HG03095 (cell line): ENCODE data around the gene COL15A1.

Experiments
- ATAC-seq: cut with Tn5 transposase; IDR thresholded peaks from one replicate; pipeline ENCODE4 v1.9.1; 2021; ENCODE audit warnings: moderate library complexity; ENCODE audit not compliant: unreplicated experiment

Gene COL15A1

DNA sequence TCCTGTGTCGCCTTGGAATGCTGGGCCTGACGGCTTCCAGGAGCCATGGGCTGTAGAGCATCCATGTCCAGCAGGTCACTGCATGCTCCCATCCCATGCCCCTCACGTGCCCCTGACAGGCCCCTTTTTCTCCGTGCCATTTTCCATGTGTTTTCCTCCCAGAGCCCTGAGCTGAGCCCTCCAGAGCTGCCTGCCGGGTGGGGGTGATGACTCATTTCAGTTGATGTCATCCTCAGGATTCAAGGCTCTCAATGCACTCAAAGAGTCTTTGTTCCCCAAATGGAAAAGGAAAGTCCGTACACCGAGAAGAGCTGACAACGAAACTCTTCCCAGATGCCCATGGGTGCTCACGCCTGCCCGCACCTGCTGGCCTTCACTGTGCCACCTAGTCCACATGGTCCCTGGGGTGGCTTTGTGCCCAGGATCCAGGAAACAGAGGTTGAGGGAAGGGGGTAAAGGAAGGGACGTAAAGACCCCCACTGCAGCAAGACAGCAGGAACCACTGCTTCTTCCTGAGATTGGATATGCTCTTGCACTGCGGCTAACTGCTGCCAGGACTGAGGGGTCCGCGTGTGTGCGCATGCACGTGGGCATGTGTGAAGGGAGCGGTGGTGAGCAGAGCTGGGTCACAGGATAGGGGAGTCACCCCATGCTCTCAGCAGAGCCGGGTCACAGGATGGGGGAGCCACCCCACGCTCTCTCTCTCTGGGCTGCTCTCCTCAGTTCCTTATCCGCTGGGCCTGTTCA is 27.6 kb downstream of the COL15A1 start:
- ATAC-seq = no peak

DNA sequence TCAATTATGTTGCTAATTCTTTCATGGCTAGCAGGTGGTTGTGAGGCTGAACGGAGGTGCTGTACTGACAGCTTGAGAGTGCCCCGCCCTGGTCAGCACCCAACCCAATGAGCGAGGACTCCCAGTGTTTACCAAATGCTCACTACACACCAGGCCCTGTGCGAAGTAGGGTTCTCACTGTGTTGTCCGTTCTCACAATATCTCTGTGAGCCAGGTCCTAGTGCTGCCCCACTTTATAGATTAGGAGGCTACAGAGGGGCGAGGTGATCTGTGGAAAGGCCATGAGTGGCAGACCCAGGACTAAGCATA is 28.2 kb downstream of the COL15A1 start:
- ATAC-seq = no peak

DNA sequence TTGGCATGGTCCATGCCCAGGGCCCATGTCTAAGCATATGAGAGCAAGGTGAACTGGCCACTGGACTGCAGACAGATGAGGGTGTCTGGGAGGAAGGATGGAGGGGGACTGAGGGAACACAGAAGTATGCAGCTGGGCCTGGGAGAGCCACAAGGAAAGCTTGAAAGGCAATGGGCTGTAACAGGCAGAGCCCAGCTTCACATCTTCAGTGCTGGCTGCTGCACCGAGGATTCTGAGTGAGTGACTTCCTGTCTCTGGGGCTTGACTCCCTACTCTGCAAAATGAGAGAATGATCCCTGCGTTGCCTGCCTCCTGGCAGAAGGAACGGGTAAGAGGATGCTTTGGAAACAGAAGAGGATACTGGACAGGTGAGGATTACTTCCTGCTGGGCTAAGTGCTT is 29.0 kb downstream of the COL15A1 start:
- ATAC-seq = no peak

DNA sequence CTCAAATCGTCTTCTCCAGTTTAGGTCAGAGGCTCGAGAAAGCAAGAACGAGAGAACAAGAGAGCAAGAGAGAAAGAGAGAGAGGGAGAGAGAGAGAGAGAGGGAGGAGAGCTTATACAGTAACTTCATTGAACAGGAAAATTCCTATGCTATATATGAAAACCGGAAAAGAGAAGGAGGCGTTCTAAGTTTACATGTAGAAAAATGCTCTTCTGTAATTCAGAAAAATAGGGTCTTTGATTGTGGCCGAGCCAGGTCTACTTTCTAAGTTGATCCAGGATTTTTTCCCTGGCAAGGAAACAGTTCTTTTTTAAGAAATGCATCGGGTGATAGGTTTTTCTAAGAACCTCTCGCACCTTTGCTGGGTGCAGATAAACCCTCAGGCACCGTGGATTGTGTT is 29.5 kb downstream of the COL15A1 start:
- ATAC-seq = no peak

DNA sequence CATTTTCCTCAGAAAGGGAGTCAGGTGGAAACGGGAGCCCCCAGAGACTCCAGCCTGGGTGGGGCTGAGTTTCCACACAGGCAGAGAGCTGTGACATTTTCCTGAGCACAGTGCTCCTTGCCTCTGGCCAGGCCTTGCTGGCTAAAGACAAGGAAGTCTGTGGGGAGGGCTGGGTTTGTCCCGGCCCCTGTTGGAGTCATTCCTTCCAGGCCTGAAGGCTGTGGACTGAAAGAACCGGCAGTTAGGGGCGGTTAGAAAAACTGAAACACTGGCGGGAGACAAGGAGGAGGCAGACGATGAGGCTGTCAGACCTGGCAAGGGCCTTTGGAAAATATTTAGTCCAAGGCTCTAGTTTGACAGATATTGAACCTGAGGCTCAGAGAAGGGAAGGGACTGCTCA is 29.9 kb downstream of the COL15A1 start:
- no peak for ATAC-seq

DNA sequence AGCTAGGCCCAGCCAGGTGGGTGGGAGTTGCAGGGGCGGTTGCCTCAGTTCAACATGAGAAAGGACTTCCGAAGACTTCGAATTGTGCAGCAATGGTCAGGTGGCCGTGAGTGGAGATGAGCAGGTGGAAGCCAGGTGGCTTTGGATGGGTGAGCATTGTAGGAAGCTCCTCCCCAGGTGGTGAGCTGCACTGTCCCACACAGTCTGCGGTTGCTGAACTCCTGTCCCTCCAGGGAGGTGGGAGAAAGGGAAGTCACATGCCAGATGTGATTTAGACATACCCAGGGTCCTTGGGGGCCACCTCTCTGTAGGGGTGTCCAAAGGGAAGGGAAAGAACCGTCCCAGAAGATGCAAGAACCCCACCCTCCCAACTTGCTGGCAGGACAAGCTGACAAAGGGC is 30.4 kb downstream of the COL15A1 start:
- no peak for ATAC-seq

DNA sequence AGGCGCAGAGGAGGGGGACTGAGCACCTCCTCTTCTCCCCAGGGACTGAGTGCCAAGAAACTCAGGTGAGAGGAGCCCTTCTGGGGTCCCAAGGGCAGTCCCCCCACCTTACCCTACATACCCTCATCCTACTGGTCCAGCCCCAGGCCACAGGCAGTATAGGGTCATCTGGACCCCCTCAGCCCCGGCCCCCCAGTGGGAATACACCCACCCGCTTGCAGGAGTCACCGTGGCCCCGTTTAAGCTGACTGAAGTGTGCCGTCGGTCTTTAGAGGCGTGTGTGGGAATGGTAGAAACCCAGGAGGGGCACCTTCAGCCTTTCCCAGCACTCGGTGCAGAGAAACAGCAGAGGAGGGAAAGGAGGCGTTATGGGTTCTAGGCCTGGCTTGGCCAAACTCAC is 30.8 kb downstream of the COL15A1 start:
- ATAC-seq = no peak

DNA sequence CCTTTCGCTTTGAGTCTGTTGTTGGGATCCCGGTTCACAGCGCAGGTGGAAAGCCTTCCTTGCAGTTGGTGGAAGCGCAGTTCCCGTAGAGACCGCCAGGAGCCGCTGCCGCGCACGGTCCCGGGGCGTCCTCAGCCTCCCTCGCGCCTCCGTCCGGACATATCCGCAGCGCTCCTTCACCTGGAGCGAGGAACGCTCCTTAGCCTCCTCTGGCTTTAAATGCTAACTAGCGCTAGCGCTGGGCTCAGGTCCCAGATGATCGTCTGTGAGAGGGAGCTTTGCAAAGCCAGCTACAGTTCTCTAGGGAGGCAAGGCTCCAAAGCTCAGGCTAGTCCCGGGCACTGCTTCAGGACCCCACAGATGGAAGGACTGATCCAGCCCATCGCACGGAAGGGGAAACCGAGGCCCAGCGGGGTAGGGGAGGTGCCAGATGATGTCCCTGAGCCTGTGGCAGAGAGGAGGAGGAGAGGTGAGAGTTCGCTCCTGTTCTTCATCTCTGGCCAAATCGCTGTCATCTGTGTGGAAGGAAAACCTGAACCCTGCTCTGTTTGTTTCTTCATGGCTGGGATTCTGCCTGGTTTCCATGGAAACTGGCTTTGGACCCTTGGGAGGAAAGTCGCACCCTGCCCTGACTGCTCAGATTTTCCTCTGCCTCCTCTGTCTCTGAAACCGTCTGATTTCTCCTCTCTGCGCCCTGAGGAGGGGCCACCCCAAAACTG is 31.4 kb downstream of the COL15A1 start:
- peak; percentile 90 for ATAC-seq

DNA sequence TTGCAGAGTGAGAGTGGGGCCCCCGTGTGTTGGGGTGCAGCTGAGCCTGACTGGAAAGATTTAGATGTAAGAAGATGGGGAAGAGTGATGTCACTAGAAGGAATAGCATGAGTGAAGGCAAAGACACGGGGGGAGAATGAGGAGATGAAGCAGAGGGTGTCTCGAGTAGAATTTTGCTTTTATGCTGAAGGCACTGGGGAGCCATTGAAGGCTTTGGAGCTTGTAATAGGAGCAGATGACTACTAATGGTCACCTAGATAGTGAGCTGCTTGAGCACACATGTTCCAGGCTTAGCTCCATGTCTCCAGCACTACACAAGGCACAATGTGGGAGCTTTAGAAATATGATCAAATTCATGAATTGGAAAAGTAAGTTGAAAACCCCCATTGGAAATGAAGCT is 32.1 kb downstream of the COL15A1 start:
- ATAC-seq = no peak

DNA sequence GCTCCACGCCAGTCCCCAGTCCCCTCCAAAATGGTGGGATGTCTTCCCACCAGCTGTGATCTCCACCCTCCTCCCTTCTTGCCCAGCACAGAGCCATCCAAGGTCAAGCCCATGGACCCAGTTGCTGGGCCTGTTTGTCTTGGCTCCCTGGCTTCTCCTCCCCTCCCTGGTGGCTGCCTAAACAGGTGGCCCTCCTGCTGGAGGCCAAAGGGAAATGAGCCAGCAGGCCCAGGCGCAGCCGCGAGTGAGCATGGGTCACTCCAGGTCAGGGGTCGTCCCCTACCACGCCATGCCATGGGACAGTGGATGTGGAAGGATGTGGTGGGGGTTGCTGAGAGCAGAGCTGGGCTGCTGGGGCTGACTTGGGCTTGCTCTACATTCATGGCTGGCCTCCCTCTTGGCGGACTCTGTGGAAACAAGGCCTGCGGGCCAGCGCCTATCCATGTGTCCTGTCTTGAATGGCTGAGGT is 33.6 kb downstream of the COL15A1 start:
- no peak for ATAC-seq

DNA sequence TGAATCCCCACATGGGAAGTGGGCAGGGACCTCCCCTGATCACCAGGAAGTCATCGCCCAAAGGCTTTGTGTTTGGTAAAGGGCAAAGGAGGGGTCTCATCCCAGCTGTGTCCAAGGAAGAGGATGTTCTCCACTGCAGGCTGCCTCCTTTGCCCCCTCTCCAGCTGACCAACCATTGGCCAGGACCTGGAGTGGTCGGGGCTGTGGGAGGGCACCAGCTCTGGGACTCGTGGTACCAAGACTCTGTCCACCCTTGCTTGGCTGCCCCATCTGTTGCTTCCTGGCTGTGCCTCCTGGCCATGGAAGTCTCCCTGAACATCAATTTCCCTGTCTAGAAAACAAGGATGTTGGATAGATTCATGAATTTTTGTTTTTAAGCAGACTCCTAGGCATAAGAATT is 34.1 kb downstream of the COL15A1 start:
- ATAC-seq = no peak

DNA sequence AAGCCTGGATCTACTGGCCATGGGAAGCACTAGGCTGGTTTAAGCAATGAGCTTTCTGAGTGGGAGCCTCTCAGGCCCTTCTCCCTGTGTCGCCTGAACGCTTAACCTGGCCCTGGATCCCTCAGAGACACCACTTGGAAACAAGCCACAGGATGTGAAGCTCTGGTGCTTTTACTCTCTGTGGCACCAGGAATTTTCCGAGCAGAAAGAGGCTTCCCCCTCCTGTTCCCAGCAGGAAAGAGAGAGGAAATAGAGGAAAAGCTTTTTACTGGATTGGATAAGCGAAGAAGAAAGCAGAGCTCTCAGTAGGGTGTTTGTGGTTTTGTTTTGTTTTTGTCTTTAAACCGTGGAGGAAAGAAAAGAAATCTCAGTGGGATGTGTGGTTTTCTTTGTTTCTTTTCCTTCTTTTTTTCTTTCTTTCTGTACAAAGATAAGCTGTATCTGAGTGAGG is 34.5 kb downstream of the COL15A1 start:
- no peak for ATAC-seq

DNA sequence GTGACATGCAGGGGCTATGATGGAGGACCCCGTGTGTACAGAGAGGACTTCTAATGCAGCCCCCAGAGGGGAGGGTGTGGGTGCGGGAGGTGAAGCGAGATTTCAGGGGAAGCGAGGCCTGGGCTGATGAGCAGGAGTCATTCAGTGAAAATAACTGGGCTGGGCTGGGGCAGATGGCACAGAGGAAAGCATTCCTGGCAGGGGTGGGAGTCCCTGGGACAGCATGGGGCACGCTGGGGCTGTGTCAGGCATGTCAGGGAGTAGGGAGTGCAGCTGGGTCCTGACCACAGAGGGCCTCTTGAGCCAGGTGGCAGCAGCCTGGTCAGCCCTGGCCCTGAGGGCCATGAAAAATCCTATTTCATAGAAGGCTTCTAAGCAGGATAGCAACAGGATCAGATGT is 36.6 kb downstream of the COL15A1 start:
- no peak for ATAC-seq

DNA sequence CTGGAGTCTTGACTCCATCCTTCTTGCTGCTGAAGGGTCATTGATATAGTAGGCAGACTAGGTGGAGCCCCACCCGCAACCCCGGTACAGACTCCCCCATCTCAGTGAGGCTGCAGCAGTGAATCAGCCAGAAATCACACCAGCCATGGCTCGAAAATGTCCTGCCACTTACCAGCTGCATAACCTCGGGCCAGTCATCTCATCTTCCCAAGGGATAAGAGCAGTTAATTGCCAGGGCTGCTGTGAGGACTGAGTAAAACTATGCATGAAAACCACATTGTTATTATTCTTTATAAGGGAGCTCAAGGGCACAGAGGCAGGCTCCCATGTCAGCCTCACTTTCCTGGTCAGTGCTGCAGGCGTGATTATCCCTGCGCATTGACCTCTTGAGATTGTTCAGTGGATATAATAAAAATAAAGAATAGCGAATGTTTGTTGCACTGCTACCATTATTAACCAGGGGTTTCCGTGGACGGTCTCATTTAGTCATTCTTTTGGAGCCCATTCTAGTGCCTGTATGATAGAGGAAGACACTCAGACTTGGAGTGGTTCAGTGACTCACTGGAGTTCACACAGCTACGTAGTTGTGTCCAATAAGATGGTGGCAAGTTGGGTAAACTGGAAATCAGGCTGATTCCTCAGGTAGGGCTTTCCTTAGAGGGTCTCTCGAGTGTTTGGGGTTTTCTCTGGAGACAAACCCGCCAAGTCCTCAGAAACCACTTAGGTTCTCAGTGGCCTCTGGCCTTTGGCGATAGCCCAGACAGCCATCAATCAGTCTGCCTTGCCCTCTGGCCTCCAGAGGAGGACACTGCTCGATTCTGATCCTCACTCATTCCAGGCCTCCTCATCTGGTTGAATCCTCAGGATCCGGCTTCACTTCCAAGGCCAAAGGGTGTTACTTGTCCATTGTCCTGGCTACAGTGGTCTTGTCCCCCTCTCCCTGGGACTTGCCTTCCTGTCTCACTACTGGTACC is 39.9 kb downstream of the COL15A1 start:
- ATAC-seq = no peak

DNA sequence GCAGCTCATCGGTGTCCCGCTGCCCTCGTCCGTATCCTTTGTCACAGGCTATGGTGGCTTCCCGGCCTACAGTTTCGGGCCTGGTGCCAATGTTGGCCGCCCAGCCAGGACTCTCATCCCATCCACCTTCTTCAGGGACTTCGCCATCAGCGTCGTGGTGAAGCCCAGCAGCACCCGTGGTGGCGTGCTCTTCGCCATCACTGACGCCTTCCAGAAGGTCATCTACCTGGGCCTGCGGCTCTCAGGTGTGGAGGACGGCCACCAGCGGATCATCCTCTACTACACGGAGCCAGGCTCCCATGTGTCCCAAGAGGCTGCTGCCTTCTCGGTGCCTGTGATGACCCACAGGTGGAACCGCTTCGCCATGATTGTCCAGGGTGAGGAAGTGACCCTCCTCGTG is 41.9 kb downstream of the COL15A1 start:
- ATAC-seq = no peak

DNA sequence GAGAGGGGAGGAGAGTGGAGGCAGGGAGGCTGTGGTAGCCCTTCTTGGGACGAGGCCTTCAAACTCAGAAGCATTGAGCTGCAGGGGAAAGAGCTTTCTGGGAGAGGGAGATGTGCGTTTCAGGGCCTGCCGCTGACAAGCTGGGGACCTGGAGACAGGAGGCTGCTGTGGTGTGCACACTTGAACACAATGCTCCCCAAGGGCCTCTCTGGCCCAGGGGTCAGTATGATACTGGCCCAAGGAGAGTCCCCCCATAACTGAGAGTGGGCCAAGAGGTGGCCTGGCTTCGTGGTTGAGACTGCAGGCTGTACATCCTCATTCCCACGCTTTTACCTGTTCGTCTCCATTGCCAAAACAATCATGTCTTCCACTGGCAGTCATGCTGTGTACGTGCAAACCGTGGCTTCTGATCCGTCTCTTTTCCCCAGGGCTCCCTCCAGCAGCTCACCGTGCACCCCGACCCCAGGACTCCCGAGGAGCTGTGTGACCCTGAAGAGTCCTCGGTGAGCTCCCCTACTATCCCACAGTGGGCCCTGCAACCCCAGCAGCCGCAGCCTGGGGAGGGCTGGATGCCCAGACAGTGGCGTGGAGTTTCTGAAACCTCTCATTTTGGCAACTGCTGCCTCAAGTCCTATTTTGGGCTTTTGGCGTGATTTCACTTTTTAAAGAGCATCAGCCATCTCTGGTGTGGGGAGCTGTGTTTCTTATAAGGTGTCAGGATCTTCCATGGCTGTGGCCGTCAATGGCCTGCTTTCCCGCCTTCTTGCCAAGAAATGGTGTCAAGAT is 43.4 kb downstream of the COL15A1 start:
- no peak for ATAC-seq

DNA sequence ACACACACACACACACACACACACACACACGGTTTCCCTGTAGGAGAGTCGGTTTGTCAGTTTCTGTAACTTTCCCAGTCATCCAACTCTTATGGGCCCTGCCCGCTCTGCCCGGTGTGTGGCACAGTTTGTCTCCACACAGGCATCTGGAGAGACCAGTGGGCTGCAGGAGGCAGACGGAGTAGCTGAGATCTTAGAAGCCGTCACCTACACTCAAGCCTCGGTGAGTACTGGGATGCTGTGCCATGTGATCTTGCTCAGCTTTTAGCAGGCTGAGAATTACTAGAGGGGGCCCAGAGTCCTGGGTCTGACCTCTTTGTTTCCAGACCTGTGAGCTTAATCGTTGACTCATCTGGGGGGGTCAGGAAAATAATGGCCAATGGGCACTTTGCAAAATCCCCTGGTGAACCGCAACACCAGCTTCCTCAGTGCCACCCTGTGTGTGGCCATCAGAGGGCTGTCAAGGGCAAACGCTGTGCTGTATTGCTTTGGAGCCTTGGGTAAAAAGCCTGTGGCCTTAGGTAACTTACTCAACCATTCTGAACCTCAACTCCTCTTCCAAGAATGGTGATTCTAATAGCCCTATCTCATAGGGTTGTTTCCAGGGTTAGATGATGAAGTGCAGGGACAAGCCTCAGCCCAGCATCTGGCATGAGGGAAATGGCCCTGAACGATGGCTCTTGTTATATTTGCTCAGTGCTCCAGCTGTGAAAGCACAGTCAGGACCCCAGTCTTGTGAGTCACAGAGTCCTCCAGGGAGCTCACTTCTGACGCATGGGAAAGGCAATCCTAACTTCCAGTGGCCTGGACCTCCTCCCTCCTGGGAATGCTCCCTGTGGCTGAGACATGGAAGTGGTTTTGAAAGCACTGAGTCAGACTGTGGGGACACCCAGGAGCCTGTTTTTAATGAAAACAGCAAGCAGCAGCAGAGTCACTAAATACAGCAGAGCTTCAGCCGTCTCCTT is 45.6 kb downstream of the COL15A1 start:
- no peak for ATAC-seq

DNA sequence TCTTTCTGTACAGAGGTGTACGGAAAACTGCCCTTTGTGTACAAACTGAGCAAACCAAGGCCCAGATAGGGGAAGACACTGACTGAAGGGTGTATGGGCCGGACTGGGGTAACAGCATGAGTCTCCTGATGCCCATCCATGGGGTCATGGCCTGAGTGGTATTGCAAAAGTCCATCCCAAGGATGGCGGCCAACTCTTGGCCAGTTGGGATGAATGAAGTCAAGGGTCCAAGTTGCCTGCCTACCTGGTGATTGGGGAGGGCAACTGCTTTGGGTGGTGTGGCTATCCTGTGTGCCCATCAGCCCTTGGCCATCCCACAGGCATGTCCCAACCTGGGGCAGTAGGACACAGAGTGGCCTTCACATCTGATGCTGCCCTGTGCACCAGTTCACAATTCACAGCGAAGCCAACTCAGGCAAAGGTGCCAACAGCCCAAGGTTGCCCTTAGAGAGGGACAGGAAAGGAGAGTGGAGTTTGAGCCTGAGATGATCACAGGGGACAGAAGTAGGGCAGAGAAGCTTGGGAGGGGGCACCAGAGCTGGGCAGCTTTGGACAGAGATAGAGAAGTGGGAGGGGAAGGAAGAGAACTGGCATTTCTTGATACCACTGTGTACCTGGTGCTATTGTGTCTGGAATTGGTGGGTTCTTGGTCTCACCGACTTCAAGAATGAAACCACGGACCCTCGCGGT is 46.6 kb downstream of the COL15A1 start:
- no peak for ATAC-seq
